CD4-positive, alpha-beta T cell treated with Interleukin-15 for 4 hours (primary cell): ENCODE measurements around the gene TTC4.

ENCODE experiments used
- DNase-seq: peaks from one replicate; pipeline ENCODE4 v3.0.0-alpha.2; 2020; ENCODE audit warnings: low spot score

Gene TTC4

GRCh38 chr1:54703471-54703870 is 12.2 kb upstream of the TTC4 start:
- DNase-seq: no peak

GRCh38 chr1:54705153-54705552 is 10.5 kb upstream of the TTC4 start:
- no peak for DNase-seq

DNA sequence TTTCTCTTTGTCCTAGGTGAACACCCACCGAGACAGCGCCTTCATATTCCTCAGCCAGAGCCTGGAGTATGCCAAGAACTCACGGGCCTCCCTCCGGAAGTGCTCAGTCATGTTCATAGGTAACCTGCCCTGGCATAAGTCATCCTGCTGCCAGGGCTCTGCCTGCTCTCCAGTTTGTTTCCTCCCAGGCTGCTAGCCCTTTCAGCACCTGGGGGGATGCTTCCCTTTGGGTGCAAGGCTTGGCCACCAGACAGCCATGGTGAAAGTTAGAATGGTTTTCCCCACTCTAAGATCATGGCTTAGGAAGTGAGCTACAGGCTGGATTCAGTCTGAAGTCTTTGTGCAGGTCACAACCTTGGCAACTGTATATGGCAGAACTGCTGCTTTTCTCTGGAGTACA is 9.2 kb upstream of the TTC4 start:
- DNase-seq: no peak

DNA sequence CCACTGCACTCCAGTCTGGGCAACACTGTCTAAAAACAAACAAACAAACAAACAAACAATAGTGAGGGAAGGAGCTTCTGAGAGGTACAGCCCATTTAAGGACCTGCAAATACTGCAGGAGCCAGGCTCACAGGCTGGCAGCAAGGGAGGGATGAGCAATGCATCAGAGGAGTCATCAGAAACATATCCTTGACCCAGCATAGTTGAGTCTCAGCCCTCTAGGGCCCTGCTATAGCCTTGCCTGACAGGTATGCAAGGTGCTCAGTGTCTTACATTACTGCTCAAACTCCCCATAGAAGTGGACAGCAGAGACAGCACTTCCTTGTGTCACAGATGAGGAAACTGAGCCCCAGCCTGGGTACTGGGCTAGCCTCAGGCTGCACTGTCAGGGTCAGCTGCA is 7.3 kb upstream of the TTC4 start:
- no peak for DNase-seq

DNA sequence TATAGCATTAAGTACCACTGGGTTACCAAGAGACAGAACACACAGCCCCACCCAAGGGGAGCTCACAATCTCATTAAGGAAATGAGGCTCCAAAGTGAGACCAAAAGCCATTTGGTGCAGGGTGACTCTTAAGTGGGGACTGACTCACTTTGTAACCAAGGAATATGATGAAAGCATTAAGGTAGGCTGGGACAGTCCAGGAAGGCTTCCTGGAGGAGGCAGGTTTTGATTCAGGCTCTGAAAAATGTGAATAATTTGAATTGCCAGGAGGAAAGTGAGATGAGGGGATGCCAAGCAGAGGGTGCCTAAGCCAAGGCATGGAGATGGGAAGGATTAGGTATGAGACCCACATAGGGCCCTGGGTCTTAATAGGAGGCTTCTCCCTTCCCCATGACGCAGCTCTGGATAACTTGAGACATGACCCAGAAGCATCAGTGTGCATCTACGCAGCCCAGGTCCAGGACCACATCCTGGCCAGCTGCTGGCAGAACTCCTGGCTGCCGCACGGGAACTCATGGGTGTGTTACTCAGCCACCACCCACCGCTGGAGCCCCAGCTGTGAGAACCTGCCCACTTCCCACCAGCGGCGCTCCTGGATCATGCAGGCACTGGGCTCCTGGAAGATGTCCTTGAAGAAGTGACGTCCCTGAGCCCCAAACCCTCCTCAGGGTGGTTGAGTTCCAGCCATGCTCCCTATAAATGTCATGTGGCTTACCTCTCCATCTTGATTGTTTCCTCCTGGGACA is 5.9 kb upstream of the TTC4 start:
- no peak for DNase-seq

DNA sequence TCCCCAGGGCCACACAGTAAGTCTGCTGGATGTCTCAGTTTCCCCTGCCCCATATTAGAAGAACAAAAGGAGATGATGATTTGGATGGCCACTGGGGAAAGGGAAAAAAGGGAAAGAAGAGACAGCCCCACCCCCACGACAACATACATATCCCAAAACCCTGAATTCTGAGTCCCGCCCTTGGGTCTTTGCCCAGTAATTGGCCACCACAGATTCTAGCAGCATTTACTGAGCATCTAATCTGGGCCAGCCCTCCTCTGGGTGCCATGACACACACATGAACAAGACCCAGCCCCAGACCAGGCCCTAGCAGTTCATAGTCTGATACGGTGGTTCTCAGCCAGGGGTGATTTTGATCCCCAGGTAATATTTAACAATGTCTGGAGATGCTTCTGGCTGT is 5.2 kb upstream of the TTC4 start:
- no peak for DNase-seq

DNA sequence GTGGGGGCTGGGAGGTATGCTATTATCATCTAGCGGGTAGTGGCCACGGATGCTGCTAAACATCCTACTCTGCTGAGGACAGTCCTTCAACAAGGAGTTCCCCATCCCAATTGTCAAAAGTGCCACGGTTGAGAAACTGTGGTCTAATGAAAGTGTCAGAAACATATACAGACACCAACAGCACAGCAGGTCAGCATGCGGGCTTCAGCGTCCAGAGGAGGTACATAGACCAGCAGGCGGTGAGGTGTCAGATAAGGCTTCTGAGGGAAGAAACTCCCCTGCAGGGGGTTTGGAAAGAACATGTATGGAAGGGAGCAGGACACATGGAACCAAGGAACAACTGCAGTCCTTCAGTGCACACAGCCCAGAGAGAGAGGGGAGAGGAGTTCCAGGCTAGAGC is 4.8 kb upstream of the TTC4 start:
- DNase-seq: no peak

DNA sequence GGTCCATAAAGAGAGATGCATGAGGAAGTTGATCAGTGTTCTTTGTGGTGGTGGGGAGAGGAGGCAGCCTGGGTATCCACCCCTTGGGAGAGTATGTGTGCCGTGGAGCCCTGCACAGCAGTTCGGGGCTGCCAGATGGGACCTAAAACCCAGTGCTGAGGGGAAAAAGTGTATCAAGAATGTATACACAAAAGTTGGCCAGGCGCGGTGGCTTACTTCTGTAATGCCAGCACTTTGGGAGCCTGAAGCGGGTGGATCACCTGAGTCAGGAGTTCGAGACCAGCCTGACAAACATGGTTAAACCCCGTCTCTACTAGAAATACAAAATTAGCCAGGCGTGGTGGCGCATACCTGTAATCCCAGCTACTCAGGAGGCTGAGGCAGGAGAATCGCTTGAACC is 4.1 kb upstream of the TTC4 start:
- DNase-seq: no peak

DNA sequence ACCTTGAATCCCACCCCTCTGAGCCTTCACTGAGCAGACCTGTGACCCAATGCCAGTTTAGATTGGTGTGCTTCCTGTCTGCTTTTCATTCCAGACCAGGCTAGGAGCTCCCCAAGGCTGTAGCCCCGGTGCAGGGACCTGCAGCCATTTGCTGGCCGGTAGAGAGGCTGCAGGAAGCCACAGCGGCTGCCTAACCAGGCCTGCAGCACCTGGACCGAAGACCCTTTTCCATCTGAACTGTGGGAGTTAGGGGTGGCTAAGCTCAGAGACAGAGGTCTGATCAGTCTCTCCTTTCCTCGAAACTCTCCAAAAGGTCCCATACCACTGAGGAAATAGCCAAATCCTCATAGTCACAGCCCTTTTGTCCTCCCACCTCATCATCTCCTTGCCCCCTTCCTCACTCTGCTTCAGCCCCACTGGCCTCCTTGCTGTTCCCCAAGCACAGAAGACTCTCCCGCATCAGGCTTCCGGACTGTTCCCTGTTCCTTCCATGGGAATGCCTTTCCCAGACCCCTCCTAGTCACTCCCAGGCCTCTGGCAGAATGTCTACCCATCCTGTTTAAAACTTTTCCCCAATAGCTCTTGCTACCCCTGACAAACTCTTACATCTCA is 674 bp upstream of the TTC4 start:
- no peak for DNase-seq

DNA sequence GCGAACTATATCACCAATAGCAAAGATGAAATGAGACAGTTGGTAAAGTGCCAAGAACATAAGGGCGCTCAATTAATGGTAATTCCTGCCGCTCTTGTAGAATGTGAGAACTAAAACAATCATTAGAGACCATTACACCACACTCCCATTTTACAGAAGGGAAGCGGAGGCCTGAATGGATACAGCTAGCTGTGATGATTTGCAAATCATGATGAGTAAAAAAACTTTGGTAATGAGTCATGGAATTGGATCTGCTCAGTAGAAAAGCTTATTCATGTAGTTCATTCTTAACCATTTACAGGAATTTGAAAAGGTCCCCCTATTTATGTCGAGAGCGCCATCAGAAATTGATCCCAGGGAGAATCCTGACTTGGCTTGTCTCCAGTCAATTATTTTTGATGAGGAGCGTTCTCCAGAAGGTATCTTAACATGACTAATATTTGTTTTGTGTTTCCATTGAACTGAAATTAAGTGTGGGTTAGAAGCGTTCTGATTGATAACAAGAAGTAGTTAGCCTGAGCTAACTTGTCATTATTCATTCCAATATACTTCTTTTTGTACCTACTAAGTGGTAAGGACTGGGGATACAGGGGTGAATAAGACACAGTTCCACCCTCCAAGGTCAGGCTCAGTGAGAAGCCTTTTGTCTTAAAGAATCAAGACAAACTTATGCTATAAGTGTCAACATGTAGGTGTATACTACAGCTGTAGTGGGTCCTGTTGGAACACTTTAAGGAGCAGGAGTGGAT is 812 bp downstream of the TTC4 start:
- DNase-seq: no peak

- no peak for DNase-seq
Observed at GRCh38 chr1:54721719-54722118, 6.1 kb downstream of the TTC4 start.

GRCh38 chr1:54723985-54724384 is 8.3 kb downstream of the TTC4 start:
- no peak for DNase-seq

GRCh38 chr1:54724771-54725170 is 9.1 kb downstream of the TTC4 start:
- DNase-seq: no peak

GRCh38 chr1:54728027-54728426 is 12.4 kb downstream of the TTC4 start:
- DNase-seq: no peak

DNA sequence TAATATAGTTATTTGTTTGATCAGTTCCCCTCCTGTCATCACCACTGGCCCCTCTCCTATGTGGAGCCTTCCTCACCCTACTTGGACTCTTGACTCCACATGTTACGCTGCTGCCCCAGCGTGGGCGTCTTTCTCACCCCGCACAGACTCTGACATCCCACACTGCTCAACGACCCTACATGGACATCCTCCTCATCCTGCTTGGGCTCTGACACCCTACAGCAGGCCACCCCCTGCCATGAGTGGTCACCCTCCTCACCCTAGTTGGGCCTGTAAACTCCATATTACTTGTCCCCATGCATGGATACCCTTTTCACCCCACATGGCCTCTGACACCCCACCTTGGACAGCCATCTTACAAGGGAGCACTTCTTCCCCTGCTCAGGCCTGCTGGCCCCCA is 21.0 kb downstream of the TTC4 start:
- DNase-seq: no peak

DNA sequence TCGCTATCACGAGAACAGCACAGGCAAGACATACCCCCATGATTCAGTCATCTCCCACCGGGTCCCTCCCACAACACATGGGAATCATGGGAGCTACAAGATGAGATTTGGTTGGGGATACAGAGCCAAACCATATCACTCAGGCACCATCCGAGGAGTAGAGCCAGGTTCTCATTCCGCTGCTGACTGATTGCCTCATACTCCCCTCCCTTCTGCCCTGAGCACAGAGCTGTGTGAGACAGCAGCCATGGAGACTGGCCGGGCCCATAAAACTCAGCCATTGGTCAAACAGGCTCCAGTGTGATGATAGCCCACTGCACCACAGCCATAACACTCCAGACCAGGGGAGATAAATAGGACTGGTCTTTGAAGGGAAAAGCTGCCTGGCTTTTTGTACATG is 22.6 kb downstream of the TTC4 start:
- no peak for DNase-seq

- DNase-seq: no peak
Observed at GRCh38 chr1:54741531-54741930, 25.9 kb downstream of the TTC4 start.

DNA sequence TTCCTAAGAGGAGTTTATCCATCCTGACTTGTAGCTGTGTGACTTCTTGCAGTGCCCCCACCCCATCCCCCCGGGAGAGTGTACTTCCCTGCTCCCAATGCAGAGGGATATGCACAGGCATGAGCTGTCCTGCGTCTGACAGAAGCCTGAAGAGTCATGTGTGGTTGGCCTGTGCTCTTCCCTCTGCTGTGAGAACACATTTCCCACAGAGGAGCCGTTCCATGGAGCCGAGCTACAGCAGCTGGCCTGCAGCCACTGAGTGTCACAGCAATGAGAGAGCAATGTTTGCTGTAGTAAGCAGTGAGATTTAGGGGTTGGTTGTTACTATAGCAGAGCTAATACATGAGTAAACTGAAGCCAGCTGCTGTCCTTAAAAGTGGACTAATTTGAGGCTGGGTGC is 26.6 kb downstream of the TTC4 start:
- DNase-seq: no peak

DNA sequence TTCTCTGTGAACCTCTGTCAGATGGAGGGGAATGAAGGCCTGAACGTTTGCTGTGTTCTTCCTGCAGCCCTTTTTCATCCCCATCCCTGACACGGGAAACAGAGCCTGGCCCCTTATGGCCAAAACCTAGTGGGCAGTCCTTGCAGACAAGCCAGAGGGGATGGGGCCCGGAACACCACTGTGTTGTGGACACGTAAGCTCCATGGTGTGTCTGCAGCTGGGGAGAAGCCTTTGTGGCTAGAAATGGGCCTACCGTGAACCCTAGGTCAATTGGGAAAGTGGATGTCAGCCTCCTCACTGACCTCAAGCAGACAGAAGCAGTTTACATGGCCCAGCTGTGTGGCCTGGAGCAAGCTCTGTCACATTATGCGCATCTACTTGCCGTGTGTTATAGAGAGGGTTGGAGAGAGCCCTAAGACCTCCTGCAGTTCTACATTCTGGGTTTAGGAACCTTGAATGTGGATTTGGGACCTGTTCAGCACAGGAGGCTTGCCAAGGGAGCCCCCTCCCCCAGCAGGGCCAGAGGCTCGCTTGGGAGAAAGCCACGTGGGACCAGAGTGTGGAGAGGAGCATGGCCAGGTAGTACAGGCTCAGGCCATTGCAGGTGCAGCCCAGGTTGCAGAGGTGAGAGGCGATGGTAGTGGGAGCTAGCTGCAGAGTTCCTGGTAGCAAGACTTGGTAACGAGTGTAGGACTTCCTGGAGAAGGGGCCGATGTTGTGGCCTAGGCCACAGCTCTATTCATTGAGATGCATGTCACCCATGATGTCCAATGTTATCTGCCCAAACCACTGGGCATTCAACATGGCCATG is 28.0 kb downstream of the TTC4 start:
- DNase-seq: no peak

DNA sequence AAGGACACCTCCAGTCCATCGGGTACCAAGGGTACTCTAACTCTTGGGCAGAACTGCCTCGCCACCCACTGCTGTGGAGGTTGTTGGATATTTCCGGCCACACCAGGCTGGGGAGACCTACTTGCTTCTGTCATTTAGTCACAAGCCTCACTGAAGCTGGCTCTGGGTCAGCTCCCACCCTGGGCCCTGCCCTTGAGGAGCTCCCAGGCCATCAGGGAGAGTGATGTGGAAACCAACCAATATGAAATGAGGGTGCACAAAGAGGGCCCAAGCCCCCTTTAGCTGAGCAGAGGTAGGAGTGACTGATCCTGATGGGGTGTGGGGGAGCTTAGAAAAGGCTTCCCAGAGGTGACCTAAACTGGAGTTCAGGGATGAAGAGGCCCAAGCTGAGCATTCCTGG is 29.0 kb downstream of the TTC4 start:
- no peak for DNase-seq

GRCh38 chr1:54745274-54745673 is 29.6 kb downstream of the TTC4 start:
- no peak for DNase-seq

- no peak for DNase-seq
Observed at GRCh38 chr1:54745864-54746263, 30.2 kb downstream of the TTC4 start.
